ENCODE results near the gene PGF. TPM values are rescaled to one million over a fixed set of nuclear protein-coding genes. Genes with fewer than 3 reads are reported as not detected.

The PGF gene
- polyA plus RNA-seq, 2 donors, result 2.4 to 2.5 TPM

DNA sequence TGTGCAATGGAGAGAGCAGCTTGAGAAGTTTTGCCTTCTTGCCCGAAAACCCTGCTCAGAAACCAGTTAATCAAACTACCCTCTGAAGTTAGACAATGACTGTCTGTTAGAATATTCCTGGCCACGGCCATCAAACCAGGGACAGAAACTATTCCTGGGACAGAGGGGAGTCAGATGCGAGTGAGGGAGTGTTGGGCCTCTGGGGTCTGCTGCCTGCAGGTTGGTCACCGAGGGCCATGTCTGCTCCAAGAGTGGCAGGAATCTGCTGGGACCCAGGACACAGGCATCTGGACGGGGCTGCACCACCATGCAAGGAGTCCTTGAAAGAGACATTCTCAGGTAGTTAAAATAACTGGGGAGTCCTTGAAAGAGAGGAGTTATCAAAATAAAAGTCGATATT lies 30.4 kb upstream of the PGF start:
- Histone ChIP-seq H3K27ac (ENCODE audit: low read depth in 2 of 2, low read length in 1 of 2) (no peak overlapping the region), H3K9me3 (ENCODE audit: control insufficient read depth in 2 of 2, insufficient read depth in 1 of 2, low read depth in 1 of 2, low read length in 1 of 2) (no peaks in the 10 kb centered on the region), H3K36me3 (ENCODE audit: control insufficient read depth in 2 of 2, insufficient read depth in 2 of 2, low read length in 1 of 2) (no peaks in the 10 kb centered on the region), H3K4me3 (ENCODE audit: low read depth in 1 of 2, low read length in 2 of 2) (no peak overlapping the region), H3K4me1 (ENCODE audit: control insufficient read depth in 2 of 2, insufficient read depth in 2 of 2, low read length in 1 of 2) (peaks cover 4 to 7% of the 10 kb centered on the region in 2 donors), H3K27me3 (ENCODE audit: control insufficient read depth in 1 of 2, insufficient read depth in 2 of 2, low read length in 2 of 2) (no peaks in the 10 kb centered on the region)
- WGBS, 2 donors, result 91 to 92% methylated on average over 6 of the region's 6 CpGs

DNA sequence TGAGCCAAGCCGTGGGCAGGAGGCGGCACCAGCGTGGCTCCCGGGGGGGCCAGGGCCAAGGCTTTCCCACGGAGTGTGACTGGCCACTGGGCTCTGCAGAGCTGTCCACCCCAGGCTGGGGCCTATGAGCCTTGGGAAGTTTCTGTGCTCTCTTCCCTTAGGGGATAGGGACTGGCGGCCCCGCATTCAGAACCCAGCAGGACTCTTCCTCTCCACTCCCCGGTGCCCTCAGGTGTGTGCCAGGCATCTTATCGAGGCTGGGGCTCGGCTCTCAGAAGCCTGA lies 29.6 kb upstream of the PGF start:
- peaks cover 4 to 8% of the 10 kb centered on the region in 2 donors for H3K4me1 ChIP-seq (ENCODE audit: control insufficient read depth in 2 of 2, insufficient read depth in 2 of 2, low read length in 1 of 2)
- H3K9me3 ChIP-seq (ENCODE audit: control insufficient read depth in 2 of 2, insufficient read depth in 1 of 2, low read depth in 1 of 2, low read length in 1 of 2), result no peaks in the 10 kb centered on the region
- no peaks in the 10 kb centered on the region for H3K36me3 ChIP-seq (ENCODE audit: control insufficient read depth in 2 of 2, insufficient read depth in 2 of 2, low read length in 1 of 2)
- WGBS, 2 donors, result 80% methylated on average over 10 of the region's 10 CpGs
- no peak overlapping the region for H3K4me3 ChIP-seq (ENCODE audit: low read depth in 1 of 2, low read length in 2 of 2)
- no peak overlapping the region for H3K27ac ChIP-seq (ENCODE audit: low read depth in 2 of 2, low read length in 1 of 2)
- no peaks in the 10 kb centered on the region for H3K27me3 ChIP-seq (ENCODE audit: control insufficient read depth in 1 of 2, insufficient read depth in 2 of 2, low read length in 2 of 2)

DNA sequence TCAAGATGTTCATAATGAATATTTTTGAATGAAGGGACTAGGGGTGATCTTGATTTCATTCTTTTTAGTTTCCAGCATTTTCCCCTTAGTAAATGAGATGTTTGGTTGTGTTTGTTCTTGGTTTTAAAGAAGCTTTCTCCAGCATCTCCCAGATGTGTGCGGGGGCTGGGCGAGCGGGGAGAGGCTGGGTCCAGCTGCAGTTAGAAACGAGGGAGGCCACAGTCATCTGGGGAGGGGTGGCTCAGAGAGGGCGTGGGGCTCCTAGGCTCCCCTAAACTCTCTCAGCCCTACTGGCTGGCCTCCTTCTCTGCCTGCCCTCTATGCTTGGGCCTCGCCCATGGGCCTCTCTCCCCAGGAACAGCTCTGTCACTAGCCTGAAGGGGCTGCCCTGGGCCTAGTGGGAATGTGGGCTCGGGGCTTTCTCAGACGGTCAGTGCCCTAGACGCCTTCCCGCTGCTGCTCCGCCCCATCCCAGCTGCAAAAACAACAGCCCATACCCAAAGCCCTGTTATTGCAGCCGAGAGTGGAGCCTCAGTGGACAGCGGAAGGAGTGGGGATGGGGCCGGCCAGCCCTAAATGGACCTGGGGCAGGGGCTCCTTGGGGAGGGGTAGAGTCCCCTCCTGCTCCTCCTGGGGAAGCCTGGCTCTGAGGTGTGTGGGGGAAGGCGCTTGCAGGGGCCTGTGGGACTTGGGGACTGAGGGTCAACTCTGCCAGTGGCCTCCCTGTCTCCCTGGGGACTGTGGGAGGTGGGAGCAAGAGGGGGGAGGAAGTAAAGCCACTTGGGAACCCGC lies 29.0 kb upstream of the PGF start:
- Histone ChIP-seq H3K27me3 (ENCODE audit: control insufficient read depth in 1 of 2, insufficient read depth in 2 of 2, low read length in 2 of 2) (no peaks in the 10 kb centered on the region), H3K36me3 (ENCODE audit: control insufficient read depth in 2 of 2, insufficient read depth in 2 of 2, low read length in 1 of 2) (no peaks in the 10 kb centered on the region), H3K27ac (ENCODE audit: low read depth in 2 of 2, low read length in 1 of 2) (no peak overlapping the region), H3K9me3 (ENCODE audit: control insufficient read depth in 2 of 2, insufficient read depth in 1 of 2, low read depth in 1 of 2, low read length in 1 of 2) (no peaks in the 10 kb centered on the region), H3K4me1 (ENCODE audit: control insufficient read depth in 2 of 2, insufficient read depth in 2 of 2, low read length in 1 of 2) (peaks cover 7 to 9% of the 10 kb centered on the region in 2 donors), H3K4me3 (ENCODE audit: low read depth in 1 of 2, low read length in 2 of 2) (no peak overlapping the region)
- WGBS, 2 donors, result 82 to 85% methylated on average over 16 of the region's 16 CpGs

DNA sequence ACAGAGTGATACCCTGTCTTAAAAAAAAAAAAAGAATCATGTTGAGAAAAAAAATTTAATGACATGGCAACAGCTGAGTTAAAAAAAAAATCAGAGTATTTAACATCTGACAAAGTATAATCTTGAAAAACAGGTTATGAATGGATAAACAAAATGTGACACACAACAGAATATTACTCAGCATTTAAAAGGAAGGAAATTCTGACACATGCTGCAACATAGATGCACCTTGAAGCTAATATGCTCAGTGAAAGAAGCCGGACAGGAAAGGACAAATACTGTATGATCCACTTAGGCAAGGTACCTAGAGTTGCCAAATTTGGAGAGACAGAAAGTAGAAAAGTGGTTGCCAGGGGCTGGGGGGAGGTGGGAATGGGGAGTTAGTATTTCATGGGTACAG lies 27.9 kb upstream of the PGF start:
- H3K36me3 ChIP-seq (ENCODE audit: control insufficient read depth in 2 of 2, insufficient read depth in 2 of 2, low read length in 1 of 2), result no peaks in the 10 kb centered on the region
- H3K27me3 ChIP-seq (ENCODE audit: control insufficient read depth in 1 of 2, insufficient read depth in 2 of 2, low read length in 2 of 2), result no peaks in the 10 kb centered on the region
- no peak overlapping the region for H3K4me3 ChIP-seq (ENCODE audit: low read depth in 1 of 2, low read length in 2 of 2)
- 53 to 67% methylated on average over 1 of the region's 1 CpG for WGBS, 2 donors
- peaks cover 7 to 9% of the 10 kb centered on the region in 2 donors for H3K4me1 ChIP-seq (ENCODE audit: control insufficient read depth in 2 of 2, insufficient read depth in 2 of 2, low read length in 1 of 2)
- H3K27ac ChIP-seq (ENCODE audit: low read depth in 2 of 2, low read length in 1 of 2), result peak overlapping the region; percentile 60 to 76
- no peaks in the 10 kb centered on the region for H3K9me3 ChIP-seq (ENCODE audit: control insufficient read depth in 2 of 2, insufficient read depth in 1 of 2, low read depth in 1 of 2, low read length in 1 of 2)

DNA sequence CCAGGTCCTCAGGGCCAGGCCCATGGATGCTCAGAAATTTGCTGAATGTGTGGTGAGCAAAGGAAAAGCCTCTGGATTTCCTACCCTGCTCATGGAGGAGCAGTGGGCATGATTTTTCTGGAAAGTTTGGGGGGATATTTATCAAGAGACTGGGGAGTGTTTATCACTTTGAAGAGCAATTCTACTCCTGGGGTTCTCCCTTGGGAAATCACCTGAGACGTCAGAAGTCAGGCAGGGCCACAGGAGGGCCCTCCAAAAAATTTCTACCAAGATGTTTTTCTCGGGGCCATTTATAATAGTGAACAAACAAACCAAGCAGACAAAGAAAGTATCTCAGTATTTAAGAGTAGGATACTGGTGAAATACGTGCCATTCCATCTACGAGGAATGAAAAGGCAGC lies 27.3 kb upstream of the PGF start:
- 74 to 75% methylated on average over 4 of the region's 4 CpGs for WGBS, 2 donors
- H3K27ac ChIP-seq (ENCODE audit: low read depth in 2 of 2, low read length in 1 of 2), result peak overlapping the region; percentile 28 to 60
- H3K27me3 ChIP-seq (ENCODE audit: control insufficient read depth in 1 of 2, insufficient read depth in 2 of 2, low read length in 2 of 2), result no peaks in the 10 kb centered on the region
- H3K4me3 ChIP-seq (ENCODE audit: low read depth in 1 of 2, low read length in 2 of 2), result no peak overlapping the region
- H3K36me3 ChIP-seq (ENCODE audit: control insufficient read depth in 2 of 2, insufficient read depth in 2 of 2, low read length in 1 of 2), result no peaks in the 10 kb centered on the region
- H3K4me1 ChIP-seq (ENCODE audit: control insufficient read depth in 2 of 2, insufficient read depth in 2 of 2, low read length in 1 of 2), result peaks cover 3 to 4% of the 10 kb centered on the region in 2 donors
- no peaks in the 10 kb centered on the region for H3K9me3 ChIP-seq (ENCODE audit: control insufficient read depth in 2 of 2, insufficient read depth in 1 of 2, low read depth in 1 of 2, low read length in 1 of 2)

DNA sequence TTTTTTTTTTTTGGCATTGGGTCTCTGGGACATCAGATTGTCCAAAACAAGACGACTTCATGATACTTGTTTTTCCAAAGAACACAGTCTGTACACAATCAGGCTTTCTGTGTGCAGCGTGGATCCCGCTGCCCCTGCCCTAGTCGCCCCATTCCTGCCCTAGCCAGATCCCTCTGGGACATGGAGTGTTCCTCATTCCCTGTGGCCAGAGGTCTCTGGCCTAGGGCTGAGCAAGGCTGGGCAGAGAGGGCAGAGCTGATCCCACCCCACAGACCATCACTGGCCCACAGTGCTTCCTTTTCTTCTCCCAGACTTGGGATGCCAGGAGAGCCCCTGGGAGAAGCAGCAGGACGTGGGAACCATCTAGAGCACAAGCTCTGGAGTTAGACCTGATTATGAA lies 26.4 kb upstream of the PGF start:
- H3K27ac ChIP-seq (ENCODE audit: low read depth in 2 of 2, low read length in 1 of 2), result no peak overlapping the region
- no peak overlapping the region for H3K4me3 ChIP-seq (ENCODE audit: low read depth in 1 of 2, low read length in 2 of 2)
- H3K36me3 ChIP-seq (ENCODE audit: control insufficient read depth in 2 of 2, insufficient read depth in 2 of 2, low read length in 1 of 2), result no peaks in the 10 kb centered on the region
- WGBS, 2 donors, result 82 to 86% methylated on average over 5 of the region's 5 CpGs
- H3K4me1 ChIP-seq (ENCODE audit: control insufficient read depth in 2 of 2, insufficient read depth in 2 of 2, low read length in 1 of 2), result peaks cover 3 to 4% of the 10 kb centered on the region in 2 donors
- no peaks in the 10 kb centered on the region for H3K9me3 ChIP-seq (ENCODE audit: control insufficient read depth in 2 of 2, insufficient read depth in 1 of 2, low read depth in 1 of 2, low read length in 1 of 2)
- no peaks in the 10 kb centered on the region for H3K27me3 ChIP-seq (ENCODE audit: control insufficient read depth in 1 of 2, insufficient read depth in 2 of 2, low read length in 2 of 2)

DNA sequence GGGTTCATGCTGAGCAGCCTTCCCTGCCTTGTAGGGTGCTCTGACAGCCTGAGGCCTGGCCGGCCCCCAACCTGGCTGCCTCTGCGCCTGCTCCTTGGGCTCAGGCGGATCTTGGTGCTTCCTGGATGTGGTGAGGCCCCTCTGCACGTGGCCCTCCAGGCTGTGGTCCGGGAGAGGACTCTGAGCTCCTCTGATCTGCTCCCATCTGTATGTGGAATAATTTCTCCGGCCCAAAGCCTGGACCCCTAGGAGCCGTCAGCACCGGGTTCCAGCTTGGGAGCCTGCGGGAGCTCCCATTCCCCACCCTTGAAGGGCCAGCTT lies 26.0 kb upstream of the PGF start:
- Histone ChIP-seq H3K27ac (ENCODE audit: low read depth in 2 of 2, low read length in 1 of 2) (no peak overlapping the region), H3K36me3 (ENCODE audit: control insufficient read depth in 2 of 2, insufficient read depth in 2 of 2, low read length in 1 of 2) (no peaks in the 10 kb centered on the region), H3K4me3 (ENCODE audit: low read depth in 1 of 2, low read length in 2 of 2) (no peak overlapping the region), H3K27me3 (ENCODE audit: control insufficient read depth in 1 of 2, insufficient read depth in 2 of 2, low read length in 2 of 2) (no peaks in the 10 kb centered on the region), H3K9me3 (ENCODE audit: control insufficient read depth in 2 of 2, insufficient read depth in 1 of 2, low read depth in 1 of 2, low read length in 1 of 2) (no peaks in the 10 kb centered on the region), H3K4me1 (ENCODE audit: control insufficient read depth in 2 of 2, insufficient read depth in 2 of 2, low read length in 1 of 2) (peaks cover 3 to 4% of the 10 kb centered on the region in 2 donors)
- 87 to 89% methylated on average over 9 of the region's 9 CpGs for WGBS, 2 donors

DNA sequence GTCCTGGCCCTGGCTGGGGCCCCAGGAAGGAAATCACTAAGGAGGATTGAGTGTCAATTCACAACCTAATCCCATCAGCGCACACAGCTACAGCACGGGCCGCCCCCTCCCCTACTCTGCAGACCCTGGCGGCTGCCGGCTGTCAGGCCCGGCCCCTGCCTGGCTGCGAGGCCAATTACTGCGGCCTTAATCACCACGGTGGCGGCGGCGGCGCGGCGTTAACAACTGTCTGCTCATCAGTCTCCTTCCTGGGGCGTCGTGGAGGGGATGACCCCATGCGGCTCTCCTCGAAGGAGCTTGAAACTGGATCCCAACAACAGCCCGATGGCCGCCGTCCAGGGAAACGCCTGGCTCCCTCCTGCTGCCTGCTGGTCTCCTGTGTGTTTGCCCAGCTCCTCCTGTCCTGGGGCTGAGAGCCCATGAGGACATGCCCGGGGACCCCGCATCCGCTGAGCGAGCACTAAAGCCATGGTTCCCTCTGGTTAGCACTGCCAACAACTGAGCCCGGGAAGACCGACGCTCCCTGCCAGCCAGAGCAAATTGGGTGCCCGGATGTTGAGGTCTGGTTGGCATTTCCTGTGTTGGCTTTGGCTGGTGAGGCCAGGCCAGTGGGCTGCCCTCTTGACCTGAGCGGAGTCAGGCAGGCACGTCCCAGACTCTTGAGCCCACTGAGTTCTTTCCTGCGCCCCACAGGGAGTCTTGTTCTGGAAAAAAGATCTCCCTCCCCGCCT lies 25.5 kb upstream of the PGF start:
- Histone ChIP-seq H3K9me3 (ENCODE audit: control insufficient read depth in 2 of 2, insufficient read depth in 1 of 2, low read depth in 1 of 2, low read length in 1 of 2) (no peaks in the 10 kb centered on the region), H3K4me1 (ENCODE audit: control insufficient read depth in 2 of 2, insufficient read depth in 2 of 2, low read length in 1 of 2) (peaks cover 3 to 4% of the 10 kb centered on the region in 2 donors), H3K27ac (ENCODE audit: low read depth in 2 of 2, low read length in 1 of 2) (no peak overlapping the region), H3K4me3 (ENCODE audit: low read depth in 1 of 2, low read length in 2 of 2) (no peak overlapping the region), H3K36me3 (ENCODE audit: control insufficient read depth in 2 of 2, insufficient read depth in 2 of 2, low read length in 1 of 2) (no peaks in the 10 kb centered on the region), H3K27me3 (ENCODE audit: control insufficient read depth in 1 of 2, insufficient read depth in 2 of 2, low read length in 2 of 2) (no peaks in the 10 kb centered on the region)
- WGBS, 2 donors, result 66 to 73% methylated on average over 35 of the region's 35 CpGs

DNA sequence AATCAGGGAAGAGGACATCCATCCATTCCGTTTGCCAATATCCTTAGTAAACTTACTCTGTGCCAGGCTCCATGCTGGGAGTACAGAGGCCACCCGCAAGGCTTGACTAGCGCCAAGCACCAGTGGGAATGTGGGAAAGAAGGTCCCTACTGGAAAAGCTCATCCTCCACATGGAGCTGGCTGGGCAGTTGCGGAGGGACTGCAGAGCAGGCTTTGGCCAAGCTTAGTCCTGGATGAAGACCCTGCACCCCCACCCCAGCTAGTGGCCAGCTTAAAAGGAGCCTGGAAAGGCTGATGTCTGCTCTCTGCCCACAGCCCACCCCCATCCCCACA lies 25.0 kb upstream of the PGF start:
- 88 to 91% methylated on average over 4 of the region's 4 CpGs for WGBS, 2 donors
- peaks cover 3 to 6% of the 10 kb centered on the region in 2 donors for H3K4me1 ChIP-seq (ENCODE audit: control insufficient read depth in 2 of 2, insufficient read depth in 2 of 2, low read length in 1 of 2)
- H3K9me3 ChIP-seq (ENCODE audit: control insufficient read depth in 2 of 2, insufficient read depth in 1 of 2, low read depth in 1 of 2, low read length in 1 of 2), result no peaks in the 10 kb centered on the region
- no peaks in the 10 kb centered on the region for H3K27me3 ChIP-seq (ENCODE audit: control insufficient read depth in 1 of 2, insufficient read depth in 2 of 2, low read length in 2 of 2)
- no peaks in the 10 kb centered on the region for H3K36me3 ChIP-seq (ENCODE audit: control insufficient read depth in 2 of 2, insufficient read depth in 2 of 2, low read length in 1 of 2)
- H3K4me3 ChIP-seq (ENCODE audit: low read depth in 1 of 2, low read length in 2 of 2), result no peak overlapping the region
- no peak overlapping the region for H3K27ac ChIP-seq (ENCODE audit: low read depth in 2 of 2, low read length in 1 of 2)
